ENCODE data around the gene CIB1.
"Not testable (repeated sequence)": the region's sequence is repeated elsewhere in the genome, so short reads cannot be mapped to it uniquely, and the experiment has no call there.

CIB1 gene

GRCh38 chr15:90191794-90192509, 41.8 kb downstream of the CIB1 start:
- Histone ChIP-seq H3K27ac (ENCODE audit: low read depth, low read length) (no peak overlapping the region), H3K79me2 (ENCODE audit: control insufficient read depth, insufficient read depth, low read length, unreplicated experiment) (no peaks in the 10 kb centered on the region), H3K4me1 (ENCODE audit: control insufficient read depth, insufficient read depth, low read length, unreplicated experiment) (peaks cover 10% of the 10 kb centered on the region), H3K36me3 (ENCODE audit: insufficient read depth, low read length) (no peaks in the 10 kb centered on the region), H2AFZ (ENCODE audit: low read length, unreplicated experiment) (no peak overlapping the region), H3K27me3 (ENCODE audit: insufficient read depth, low read length) (no peaks in the 10 kb centered on the region), H3K4me3 (ENCODE audit: low read depth, low read length) (no peak overlapping the region)

GRCh38 chr15:90191344-90191687, 42.4 kb downstream of the CIB1 start:
- Histone ChIP-seq H2AFZ (ENCODE audit: low read length, unreplicated experiment) (no peak overlapping the region), H3K36me3 (ENCODE audit: insufficient read depth, low read length) (no peaks in the 10 kb centered on the region), H3K4me1 (ENCODE audit: control insufficient read depth, insufficient read depth, low read length, unreplicated experiment) (peaks cover 10% of the 10 kb centered on the region), H3K4me3 (ENCODE audit: low read depth, low read length) (no peak overlapping the region), H3K27me3 (ENCODE audit: insufficient read depth, low read length) (no peaks in the 10 kb centered on the region), H3K27ac (ENCODE audit: low read depth, low read length) (no peak overlapping the region), H3K79me2 (ENCODE audit: control insufficient read depth, insufficient read depth, low read length, unreplicated experiment) (no peaks in the 10 kb centered on the region)

- Histone ChIP-seq H3K79me2 (ENCODE audit: control insufficient read depth, insufficient read depth, low read length, unreplicated experiment) (no peaks in the 10 kb centered on the region), H3K4me1 (ENCODE audit: control insufficient read depth, insufficient read depth, low read length, unreplicated experiment) (peaks cover 10% of the 10 kb centered on the region), H3K27me3 (ENCODE audit: insufficient read depth, low read length) (no peaks in the 10 kb centered on the region), H3K27ac (ENCODE audit: low read depth, low read length) (no peak overlapping the region), H3K36me3 (ENCODE audit: insufficient read depth, low read length) (no peaks in the 10 kb centered on the region), H2AFZ (ENCODE audit: low read length, unreplicated experiment) (no peak overlapping the region), H3K4me3 (ENCODE audit: low read depth, low read length) (no peak overlapping the region)
Measured at GRCh38 chr15:90190606-90191343, 43.0 kb downstream of the CIB1 start.

- no peaks in the 10 kb centered on the region for H3K36me3 ChIP-seq (ENCODE audit: insufficient read depth, low read length)
- no peak overlapping the region for H2AFZ ChIP-seq (ENCODE audit: low read length, unreplicated experiment)
- no peaks in the 10 kb centered on the region for H3K79me2 ChIP-seq (ENCODE audit: control insufficient read depth, insufficient read depth, low read length, unreplicated experiment)
- H3K27ac ChIP-seq (ENCODE audit: low read depth, low read length): no peak overlapping the region
- no peak overlapping the region for H3K4me3 ChIP-seq (ENCODE audit: low read depth, low read length)
- H3K4me1 ChIP-seq (ENCODE audit: control insufficient read depth, insufficient read depth, low read length, unreplicated experiment): peaks cover 10% of the 10 kb centered on the region
- H3K27me3 ChIP-seq (ENCODE audit: insufficient read depth, low read length): no peaks in the 10 kb centered on the region
Measured at GRCh38 chr15:90189781-90190467, 43.8 kb downstream of the CIB1 start.

- H2AFZ ChIP-seq (ENCODE audit: low read length, unreplicated experiment): no peak overlapping the region
- no peaks in the 10 kb centered on the region for H3K36me3 ChIP-seq (ENCODE audit: insufficient read depth, low read length)
- peaks cover 13% of the 10 kb centered on the region for H3K4me1 ChIP-seq (ENCODE audit: control insufficient read depth, insufficient read depth, low read length, unreplicated experiment)
- H3K4me3 ChIP-seq (ENCODE audit: low read depth, low read length): no peak overlapping the region
- H3K27ac ChIP-seq (ENCODE audit: low read depth, low read length): no peak overlapping the region
- no peaks in the 10 kb centered on the region for H3K27me3 ChIP-seq (ENCODE audit: insufficient read depth, low read length)
- H3K79me2 ChIP-seq (ENCODE audit: control insufficient read depth, insufficient read depth, low read length, unreplicated experiment): no peaks in the 10 kb centered on the region
Measured at GRCh38 chr15:90188914-90189748, 44.6 kb downstream of the CIB1 start.

- not testable (repeated sequence) for H3K4me3 ChIP-seq (ENCODE audit: low read depth, low read length); H2AFZ ChIP-seq (ENCODE audit: low read length, unreplicated experiment); H3K36me3 ChIP-seq (ENCODE audit: insufficient read depth, low read length); H3K79me2 ChIP-seq (ENCODE audit: control insufficient read depth, insufficient read depth, low read length, unreplicated experiment); H3K27me3 ChIP-seq (ENCODE audit: insufficient read depth, low read length); H3K27ac ChIP-seq (ENCODE audit: low read depth, low read length)
- H3K4me1 ChIP-seq (ENCODE audit: control insufficient read depth, insufficient read depth, low read length, unreplicated experiment): peaks cover 20% of the 10 kb centered on the region
Measured at GRCh38 chr15:90188065-90188464, 45.7 kb downstream of the CIB1 start.

GRCh38 chr15:90187257-90187868, 46.4 kb downstream of the CIB1 start:
- Histone ChIP-seq H3K36me3 (ENCODE audit: insufficient read depth, low read length) (no peaks in the 10 kb centered on the region), H3K4me3 (ENCODE audit: low read depth, low read length) (no peak overlapping the region), H3K27ac (ENCODE audit: low read depth, low read length) (no peak overlapping the region), H3K27me3 (ENCODE audit: insufficient read depth, low read length) (no peaks in the 10 kb centered on the region), H2AFZ (ENCODE audit: low read length, unreplicated experiment) (no peak overlapping the region), H3K4me1 (ENCODE audit: control insufficient read depth, insufficient read depth, low read length, unreplicated experiment) (peaks cover 20% of the 10 kb centered on the region), H3K79me2 (ENCODE audit: control insufficient read depth, insufficient read depth, low read length, unreplicated experiment) (no peaks in the 10 kb centered on the region)

GRCh38 chr15:90184786-90185704, 48.7 kb downstream of the CIB1 start:
- Histone ChIP-seq H3K36me3 (ENCODE audit: insufficient read depth, low read length) (no peaks in the 10 kb centered on the region), H3K4me3 (ENCODE audit: low read depth, low read length) (peak overlapping the region; percentile 85), H3K4me1 (ENCODE audit: control insufficient read depth, insufficient read depth, low read length, unreplicated experiment) (peaks cover 10% of the 10 kb centered on the region), H3K79me2 (ENCODE audit: control insufficient read depth, insufficient read depth, low read length, unreplicated experiment) (no peaks in the 10 kb centered on the region), H3K27ac (ENCODE audit: low read depth, low read length) (0 out of 2 replicates have a peak overlapping the region, but pooled peaks have one; percentile 36), H3K27me3 (ENCODE audit: insufficient read depth, low read length) (no peaks in the 10 kb centered on the region), H2AFZ (ENCODE audit: low read length, unreplicated experiment) (peak overlapping the region; percentile 96)

- Histone ChIP-seq H3K27me3 (ENCODE audit: insufficient read depth, low read length) (no peaks in the 10 kb centered on the region), H3K36me3 (ENCODE audit: insufficient read depth, low read length) (no peaks in the 10 kb centered on the region), H2AFZ (ENCODE audit: low read length, unreplicated experiment) (peak overlapping the region; percentile 96), H3K79me2 (ENCODE audit: control insufficient read depth, insufficient read depth, low read length, unreplicated experiment) (no peaks in the 10 kb centered on the region), H3K4me3 (ENCODE audit: low read depth, low read length) (peak overlapping the region; percentile 85), H3K27ac (ENCODE audit: low read depth, low read length) (peak overlapping the region; percentile 36), H3K4me1 (ENCODE audit: control insufficient read depth, insufficient read depth, low read length, unreplicated experiment) (peaks cover 10% of the 10 kb centered on the region)
Measured at GRCh38 chr15:90184119-90184785, 49.5 kb downstream of the CIB1 start.
